Body of pancreas (tissue), 4 donors: Measurements from ENCODE around the gene MYH7B.

Experiments used
- CTCF ChIP-seq, 7 experiments: fragments of 450-650 bp in 4 of 7; fragments of 200-600 bp in 3 of 7; sonication (generic) in 3 of 7; IDR thresholded peaks; one replicate each; pipeline ENCODE4 v1.5.1; 2016 to 2019; ENCODE audit warnings: antibody characterized with exemption in 7 of 7
- POLR2A ChIP-seq, 3 donors: fragments of 450-650 bp; IDR thresholded peaks; one replicate each; pipeline ENCODE4 v1.6.1; 2016; ENCODE audit warnings: antibody characterized with exemption in 3 of 3, mild to moderate bottlenecking in 2 of 3

GRCh38 chr20:34948030-34948429, 7.6 kb upstream of the MYH7B start:
- TF ChIP-seq CTCF (IDR thresholded peaks at IDR 0.05) (no peak), POLR2A (IDR thresholded peaks at IDR 0.05) (no peak)
